SK-N-SH (cell line): ENCODE data around the gene WDFY1.

Experiments used
- CTCF ChIP-seq: fragments of 200-600 bp; sonication (generic); IDR thresholded peaks from 2 replicates; pipeline ENCODE4 v1.6.1; 2017; ENCODE audit warnings: antibody characterized with exemption, mild to moderate bottlenecking, moderate library complexity
- EZH2phosphoT487 ChIP-seq: fragments of 200-600 bp; sonication (generic); IDR thresholded peaks from 2 replicates; pipeline ENCODE4 v1.6.1; 2017; ENCODE audit warnings: low read depth, mixed run types, mild to moderate bottlenecking, antibody characterized with exemption, moderate library complexity, borderline replicate concordance
- GATA2 ChIP-seq: sonication (generic); formaldehyde crosslinking; IDR thresholded peaks from 2 replicates; pipeline ENCODE4 v1.5.0; 2020; ENCODE audit warnings: mild to moderate bottlenecking, missing genetic modification reagents
- MAX ChIP-seq: IDR thresholded peaks from 2 replicates; pipeline ENCODE4 v1.4.0; 2012; ENCODE audit warnings: low read depth
- POLR2AphosphoS5 ChIP-seq: IDR thresholded peaks from 2 replicates; pipeline ENCODE4 v1.6.1; 2012; ENCODE audit warnings: low read depth, low read length
- REST ChIP-seq: IDR thresholded peaks from 2 replicates; pipeline ENCODE4 v1.6.1; 2012; ENCODE audit warnings: mild to moderate bottlenecking, low read depth, low read length, moderate library complexity
- RFX5 ChIP-seq: IDR thresholded peaks from 2 replicates; pipeline ENCODE4 v1.6.1; 2012; ENCODE audit warnings: mild to moderate bottlenecking, improper control_type of control experiment, low read length

- TF ChIP-seq POLR2AphosphoS5: no peak
- no peak for TF ChIP-seq CTCF
- TF ChIP-seq REST: no peak
- no peak for TF ChIP-seq EZH2phosphoT487
- no peak for TF ChIP-seq MAX
- no peak for TF ChIP-seq RFX5
- no peak for TF ChIP-seq GATA2
Measured at GRCh38 chr2:223991611-223992010, 46.5 kb upstream of the WDFY1 start.
